HG03342 (cell line): Measurements from ENCODE around the gene RABL3.
"Not testable (repeated sequence)": the region's sequence is repeated elsewhere in the genome, so short reads cannot be mapped to it uniquely, and the experiment has no call there.

Experiments
- ATAC-seq: cut with Tn5 transposase; IDR thresholded peaks from one replicate; pipeline ENCODE4 v1.9.1; 2021; ENCODE audit warnings: mild to moderate bottlenecking, moderate library complexity; ENCODE audit not compliant: unreplicated experiment

RABL3 gene

DNA sequence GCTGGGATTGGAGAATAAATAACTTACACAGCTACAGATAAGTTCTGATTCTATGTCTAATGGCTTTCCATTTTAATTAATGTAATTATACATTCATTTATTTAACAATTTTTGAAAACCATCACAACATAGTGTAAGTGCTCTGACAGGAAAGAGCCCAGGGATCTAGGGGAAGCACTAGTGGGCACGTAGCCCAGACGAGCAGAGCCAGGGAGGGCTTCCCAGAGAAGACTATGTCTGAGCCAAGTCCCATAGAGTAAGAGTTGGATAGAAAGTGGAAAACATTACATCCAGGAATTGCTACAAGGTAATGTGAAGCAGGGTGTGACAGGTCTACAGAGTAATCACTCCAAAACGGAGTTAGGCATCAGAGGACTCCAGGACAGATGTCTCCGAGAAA, 57.4 kb downstream of the RABL3 start:
- no peak for ATAC-seq

DNA sequence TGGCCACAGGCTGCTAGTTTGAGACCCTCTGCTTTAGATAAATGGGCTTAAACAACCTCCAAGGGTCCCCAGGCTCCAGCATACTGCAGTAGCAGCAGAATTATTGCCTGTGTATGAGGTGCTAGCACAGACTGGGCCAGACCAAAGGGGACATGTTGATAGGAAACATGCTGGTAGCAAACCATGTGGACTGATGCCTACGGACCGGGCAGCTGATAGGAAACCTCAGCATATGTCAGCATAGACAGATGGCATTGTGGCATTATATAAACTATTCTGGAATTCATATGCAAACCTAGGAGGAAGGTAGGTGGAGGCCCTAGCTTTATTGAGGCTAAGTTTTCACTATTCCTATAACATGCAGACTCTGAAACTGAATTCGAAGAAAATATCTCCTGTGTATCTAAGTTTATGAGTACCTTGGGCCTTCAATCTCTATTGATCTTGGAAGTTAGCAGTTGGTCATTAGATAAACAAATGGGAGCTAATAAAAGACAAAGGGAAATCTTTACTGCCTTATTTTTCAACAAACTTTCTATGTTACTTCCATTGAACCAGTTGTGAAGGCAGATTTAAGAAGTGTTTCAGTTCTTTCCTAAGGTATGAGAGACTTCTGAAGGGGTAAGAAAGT, 58.5 kb downstream of the RABL3 start:
- ATAC-seq = no peak

DNA sequence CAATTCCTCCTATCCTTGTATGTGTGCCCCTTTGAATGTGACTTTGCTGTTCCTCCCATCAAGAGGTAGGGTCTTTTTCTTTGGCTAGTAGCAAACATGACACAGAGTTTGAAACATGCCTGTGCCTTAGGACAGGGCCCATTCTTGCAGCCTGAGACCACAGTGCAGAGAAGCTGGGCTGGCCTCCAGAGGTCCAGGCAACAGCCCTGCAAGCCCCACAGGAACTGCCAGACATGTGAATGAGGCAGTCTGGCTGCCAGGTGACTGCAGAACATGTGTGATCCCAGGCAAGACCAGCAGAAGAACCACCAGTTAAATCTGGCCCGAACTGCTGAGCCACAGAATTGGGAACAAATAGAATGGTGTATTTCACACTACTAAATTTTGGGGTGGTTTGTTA, 59.1 kb downstream of the RABL3 start:
- no peak for ATAC-seq

DNA sequence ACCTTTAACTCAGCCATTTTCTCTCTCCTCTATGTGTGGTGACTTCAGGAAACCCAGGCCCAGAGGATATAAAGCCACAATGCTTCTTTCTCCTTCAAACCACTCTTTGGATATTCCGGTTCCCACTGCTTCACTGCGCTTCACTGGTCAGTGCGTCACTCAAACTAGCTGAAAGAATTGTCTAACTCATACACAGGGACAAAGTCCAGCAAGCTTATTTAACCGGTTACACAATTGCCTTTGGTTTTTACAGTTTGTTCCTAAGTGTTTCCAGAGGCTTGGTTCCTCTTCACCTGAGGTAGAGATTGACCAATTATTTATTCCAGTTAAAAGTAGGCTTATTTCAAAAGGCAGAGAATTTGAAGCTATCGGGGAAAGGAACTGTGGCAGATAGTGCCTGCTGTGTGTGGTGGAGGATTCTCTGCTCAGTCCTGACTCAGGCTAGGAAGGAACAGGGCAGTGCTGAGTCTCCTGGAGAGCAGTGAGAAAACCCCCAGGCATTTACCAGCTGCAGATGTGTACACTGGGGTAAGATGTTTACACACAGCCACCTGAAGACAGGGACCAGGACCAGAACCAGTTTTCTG, 60.1 kb downstream of the RABL3 start, which contains the start of gene HGD:
TSS of gene HGD (minus strand) at position 145 of the 587 bp plus-strand sequence. CDS start at position 17, 128 bp downstream.
- ATAC-seq = no peak

DNA sequence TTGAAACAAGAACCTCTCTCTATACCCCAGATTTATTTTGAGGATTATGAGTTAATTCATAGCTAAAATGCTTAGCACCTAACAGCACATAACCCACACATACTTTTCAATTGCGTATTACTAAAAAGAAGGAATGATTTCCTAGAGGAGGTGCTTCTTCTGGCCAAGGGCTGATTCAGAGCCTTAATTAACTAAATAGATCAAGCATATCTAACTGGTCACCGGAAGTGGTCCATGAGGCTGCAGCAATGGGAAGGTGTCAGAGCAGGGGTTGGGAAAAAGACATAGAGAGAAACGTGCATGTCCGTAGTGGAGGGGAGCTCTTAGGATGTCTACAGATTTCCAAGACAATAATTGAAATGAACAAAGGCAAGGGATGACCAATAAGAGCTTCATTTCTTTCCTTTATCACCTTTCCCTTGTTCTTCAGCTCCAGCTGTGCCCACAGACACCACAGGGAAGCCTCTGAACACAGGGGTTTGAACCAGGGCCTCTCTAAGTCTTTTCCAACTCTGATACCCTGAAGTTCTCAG, 60.7 kb downstream of the RABL3 start:
- no peak for ATAC-seq

DNA sequence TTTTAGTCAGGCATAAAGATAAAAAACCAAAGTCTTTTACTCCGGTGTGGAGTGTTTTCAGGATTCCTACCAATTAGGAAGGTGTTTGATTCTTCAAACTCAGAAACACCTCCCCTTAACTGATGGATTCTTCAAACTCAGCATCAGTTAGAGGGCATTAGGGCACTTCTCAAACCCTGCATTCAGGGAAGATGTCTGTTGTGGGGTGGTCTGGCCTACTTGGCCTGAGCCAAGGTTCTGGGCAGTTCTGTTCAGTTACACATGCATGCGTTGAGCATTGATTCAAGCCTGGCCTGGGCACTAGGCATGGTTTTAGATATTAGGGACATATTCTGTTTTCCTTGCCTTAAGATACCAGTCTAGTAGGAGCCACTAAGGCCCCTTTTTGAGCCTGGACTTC, 61.3 kb downstream of the RABL3 start:
- ATAC-seq = no peak

DNA sequence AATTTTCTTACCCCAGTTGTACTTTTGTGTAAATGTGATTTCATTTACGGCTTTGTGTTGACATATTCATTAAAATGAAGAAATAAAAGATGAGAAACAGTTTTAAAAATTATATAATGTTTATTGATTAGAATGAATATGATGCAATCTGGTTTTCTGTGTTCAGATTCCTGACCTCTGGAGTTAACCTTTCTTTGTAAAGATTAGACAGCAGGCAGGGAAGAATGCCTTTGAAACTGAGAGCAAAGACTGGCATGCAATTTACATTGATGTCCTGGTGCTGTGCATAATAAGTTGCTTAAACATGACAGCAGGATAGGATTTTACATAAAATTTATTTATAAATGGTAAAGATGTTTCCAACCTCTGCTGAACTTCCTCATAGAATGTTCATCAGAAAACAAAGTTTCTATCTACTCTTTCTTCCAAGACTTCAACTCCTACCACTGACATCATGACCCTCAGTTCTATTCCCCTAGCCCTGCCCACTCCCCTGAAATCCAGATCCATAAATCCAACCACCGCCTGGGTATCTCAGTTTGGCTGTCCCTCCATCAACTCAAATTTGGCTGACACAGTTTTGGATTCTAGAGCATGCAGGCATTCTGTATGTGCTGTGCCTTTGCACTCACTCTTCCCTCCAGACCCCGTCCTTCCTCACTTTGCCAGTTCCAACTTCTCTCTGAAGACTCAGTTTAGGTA, 62.0 kb downstream of the RABL3 start:
- no peak for ATAC-seq

DNA sequence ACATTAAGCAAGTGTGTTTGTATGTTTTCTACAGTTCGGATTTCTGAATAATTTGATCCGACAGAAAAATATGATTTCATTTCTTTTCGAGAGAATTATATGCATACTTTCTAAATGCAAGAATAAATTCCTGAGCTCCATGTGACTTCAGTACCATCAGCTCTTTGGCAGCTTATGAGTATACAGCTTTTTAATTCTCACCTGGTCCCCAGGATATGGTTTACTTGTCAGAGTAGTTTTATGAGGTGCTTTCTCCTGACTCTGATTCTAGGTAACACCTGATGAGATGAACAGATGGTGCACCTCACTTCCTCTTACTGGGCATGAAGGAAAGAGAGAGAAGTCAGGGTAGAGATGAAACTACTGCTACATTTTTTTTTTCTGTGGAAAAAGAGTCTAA, 63.3 kb downstream of the RABL3 start:
- peak; percentile 55 for ATAC-seq

DNA sequence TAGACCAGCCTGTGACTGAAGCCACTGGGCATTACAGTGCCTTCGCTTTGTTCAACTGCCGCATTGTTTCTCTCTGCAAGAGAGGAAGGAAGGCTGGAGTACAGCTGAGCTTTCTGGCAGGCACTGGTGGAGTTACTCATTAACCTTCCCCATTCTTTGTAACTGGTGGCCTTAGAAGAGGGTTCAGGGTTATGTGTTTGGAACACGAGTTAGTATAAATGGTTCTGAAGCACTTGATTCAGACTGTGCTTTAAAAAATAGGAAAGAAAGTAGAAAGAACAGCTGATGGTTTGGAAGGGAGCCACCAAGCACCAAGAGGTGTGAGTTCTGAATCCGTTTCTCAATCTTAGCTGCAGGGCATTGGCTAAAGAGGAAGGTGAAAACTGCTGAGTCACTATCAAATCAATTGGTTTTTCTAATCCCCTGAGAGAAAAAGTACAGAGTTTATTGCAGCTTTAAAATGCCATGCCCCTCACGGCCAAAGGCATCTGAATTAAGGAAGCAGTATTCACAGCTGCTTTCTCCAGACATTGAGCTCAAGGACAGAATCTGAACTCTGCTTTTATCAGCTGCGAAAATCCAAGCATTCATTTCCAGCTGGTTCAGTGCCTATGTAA, 63.9 kb downstream of the RABL3 start:
- peak; percentile 85 for ATAC-seq

DNA sequence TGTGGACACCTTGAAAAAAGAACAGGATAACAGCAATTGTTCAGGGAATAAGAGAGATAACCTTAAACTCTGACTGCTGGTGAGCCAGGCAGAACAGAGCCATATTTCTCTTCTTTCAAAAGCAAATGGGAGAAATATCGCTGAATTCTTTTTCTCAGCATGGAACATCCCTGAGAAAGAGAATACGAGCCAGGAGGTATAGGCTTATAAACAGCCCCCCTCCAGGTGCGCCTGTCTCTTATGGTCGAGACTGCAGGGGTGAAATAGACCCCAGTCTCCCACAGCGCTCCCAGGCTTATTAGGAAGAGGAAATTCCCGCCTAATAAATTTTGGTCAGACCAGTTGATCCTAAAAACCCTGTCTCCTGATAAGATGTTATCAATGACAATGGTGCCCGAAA, 65.1 kb downstream of the RABL3 start:
- not testable (repeated sequence) for ATAC-seq

DNA sequence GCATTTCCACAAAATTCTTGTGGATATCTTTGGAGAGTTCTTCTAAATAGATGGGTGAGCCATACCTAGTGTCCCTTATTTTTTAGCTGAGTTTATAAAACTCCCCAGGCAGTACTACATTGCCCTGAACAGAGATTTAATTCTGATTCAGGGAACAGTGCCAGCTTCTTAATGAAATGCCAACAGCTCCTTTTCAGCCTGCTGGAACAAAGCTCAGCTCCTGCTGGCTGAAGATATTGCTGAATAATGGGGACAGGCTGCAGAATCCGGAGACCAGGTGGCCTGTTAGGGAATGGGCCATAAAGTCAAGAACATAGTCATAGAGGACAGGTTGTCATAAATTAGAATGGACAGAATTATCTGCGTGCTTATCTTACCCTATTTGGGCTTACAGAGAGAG, 69.2 kb downstream of the RABL3 start:
- no peak for ATAC-seq

DNA sequence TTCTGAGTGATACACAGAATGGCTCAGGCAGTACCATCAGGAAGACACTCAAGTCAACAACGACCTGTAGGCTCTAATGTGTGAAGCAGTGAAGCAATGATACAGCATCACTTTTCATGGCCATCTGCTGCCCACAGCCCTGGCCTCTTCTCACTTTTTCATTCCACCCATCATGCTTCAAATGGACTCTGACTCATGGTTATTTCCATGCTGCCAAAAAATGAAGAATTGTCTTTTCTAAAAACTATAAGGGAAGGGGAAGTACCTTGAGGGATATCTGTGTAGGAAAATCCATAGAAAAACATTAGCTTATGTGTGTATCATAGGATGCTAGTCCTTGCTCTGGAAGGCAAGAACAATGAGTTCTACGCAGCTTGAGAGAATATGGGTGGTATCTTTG, 71.7 kb downstream of the RABL3 start:
- ATAC-seq = no peak

DNA sequence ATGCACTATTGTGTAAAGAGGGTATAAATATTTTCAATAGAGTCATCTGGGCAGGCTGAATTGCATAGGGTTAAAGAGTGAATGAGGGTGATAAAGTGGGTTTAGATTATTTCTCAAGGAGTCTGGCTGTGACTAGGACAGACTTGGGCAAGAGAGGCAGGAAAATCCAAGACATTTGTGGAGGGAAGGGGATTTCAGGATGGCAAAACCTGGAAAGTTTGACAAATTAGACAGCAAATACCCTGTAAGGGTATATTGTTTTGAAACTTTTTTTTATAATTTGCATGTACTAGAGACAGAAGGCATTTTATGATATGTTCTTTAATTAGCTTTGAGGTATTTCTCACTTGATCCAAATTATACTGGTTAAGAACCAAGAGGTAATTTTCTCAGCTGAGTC, 77.4 kb downstream of the RABL3 start:
- no peak for ATAC-seq

DNA sequence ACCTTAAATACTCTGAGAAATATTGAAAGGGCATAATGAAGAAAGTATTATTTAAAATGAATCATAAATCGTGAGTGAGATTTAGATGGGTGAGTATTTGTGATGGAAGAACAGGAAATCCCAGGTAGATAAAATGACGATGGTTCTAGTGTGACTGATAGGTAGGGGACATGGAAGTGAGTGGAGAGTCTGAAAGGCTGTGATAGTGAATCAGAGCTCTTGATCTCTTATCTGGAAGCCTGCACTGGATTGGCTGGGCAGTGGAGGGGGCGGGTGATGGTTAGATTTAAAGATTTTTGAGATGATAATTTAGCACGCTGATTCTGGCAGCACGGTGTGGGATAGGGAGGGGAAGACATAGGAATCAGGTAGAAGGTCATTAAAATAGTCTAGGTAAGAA, 80.4 kb downstream of the RABL3 start:
- no peak for ATAC-seq

DNA sequence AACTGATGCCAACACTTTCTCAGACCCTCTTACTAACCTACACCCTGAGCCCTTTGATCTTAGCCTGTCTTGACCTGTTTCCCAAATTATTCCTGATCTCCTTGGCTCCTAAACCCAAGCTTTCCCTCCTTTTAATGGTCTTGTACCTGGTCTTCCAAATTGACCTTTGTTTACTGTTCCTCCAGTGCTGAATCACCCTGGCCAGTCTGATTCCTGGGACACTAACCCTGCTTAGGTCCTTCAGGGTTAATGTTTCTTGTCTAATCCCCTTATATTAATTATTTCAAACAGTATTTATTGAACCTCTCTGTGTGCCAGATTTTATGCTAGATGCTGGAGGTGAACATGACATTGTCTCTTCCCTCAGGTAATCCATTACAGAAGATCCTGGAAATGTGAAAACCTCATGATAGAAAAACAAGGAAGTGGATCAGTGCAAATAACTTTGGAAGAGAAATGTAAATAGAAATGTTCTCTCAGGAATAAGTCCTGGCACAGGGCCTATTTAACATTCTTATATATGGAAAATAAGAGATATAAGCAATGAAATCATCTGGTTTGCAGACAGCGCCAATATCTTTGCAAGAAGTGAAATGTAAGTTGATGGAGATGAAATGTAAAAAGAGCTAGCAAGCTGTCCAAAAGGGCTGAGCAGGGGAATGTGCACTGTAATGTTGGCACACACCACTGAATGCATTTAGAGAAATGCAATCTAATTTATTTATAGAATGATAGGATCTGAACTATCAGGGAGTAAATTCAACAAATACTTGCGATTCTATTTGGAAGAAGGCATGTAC, 81.0 kb downstream of the RABL3 start:
- ATAC-seq = no peak

DNA sequence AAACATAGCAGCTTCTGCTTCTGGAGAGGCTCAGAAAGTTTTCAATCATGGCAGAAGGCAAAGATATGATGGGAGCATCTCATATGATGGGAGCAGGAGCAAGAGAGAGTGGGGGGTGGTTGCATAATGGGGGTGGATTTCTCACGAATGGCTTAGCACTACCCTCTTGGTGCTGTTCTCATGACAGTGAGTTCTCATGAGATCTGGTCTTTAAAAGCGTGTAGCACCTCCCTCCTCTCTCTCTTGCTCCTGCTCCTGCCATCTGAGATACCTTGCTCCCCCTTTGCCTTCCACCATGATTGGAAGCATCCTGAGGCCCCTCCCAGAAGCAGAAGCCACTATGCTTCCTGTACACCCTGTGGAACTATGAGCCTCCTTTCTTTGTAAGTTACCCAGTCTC, 82.5 kb downstream of the RABL3 start:
- ATAC-seq = no peak

DNA sequence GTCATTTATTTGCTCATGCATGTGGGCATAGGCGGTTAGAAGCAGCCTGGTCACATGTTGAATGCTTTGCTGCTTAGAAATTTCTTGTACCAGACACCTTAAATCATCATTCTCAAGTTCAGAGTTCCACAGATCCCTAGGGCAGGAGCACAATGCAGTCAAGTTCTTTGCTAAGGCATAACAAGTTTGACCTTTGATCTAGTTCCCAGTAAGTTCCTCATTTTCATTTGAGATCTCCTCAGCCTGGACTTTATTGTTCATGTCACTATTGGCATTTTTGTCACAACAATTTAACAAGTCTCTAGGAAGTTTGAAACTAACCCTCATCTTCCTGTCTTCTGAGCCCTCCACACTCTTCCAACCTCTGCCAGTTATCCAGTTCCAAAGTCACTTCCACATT, 83.0 kb downstream of the RABL3 start:
- no peak for ATAC-seq

DNA sequence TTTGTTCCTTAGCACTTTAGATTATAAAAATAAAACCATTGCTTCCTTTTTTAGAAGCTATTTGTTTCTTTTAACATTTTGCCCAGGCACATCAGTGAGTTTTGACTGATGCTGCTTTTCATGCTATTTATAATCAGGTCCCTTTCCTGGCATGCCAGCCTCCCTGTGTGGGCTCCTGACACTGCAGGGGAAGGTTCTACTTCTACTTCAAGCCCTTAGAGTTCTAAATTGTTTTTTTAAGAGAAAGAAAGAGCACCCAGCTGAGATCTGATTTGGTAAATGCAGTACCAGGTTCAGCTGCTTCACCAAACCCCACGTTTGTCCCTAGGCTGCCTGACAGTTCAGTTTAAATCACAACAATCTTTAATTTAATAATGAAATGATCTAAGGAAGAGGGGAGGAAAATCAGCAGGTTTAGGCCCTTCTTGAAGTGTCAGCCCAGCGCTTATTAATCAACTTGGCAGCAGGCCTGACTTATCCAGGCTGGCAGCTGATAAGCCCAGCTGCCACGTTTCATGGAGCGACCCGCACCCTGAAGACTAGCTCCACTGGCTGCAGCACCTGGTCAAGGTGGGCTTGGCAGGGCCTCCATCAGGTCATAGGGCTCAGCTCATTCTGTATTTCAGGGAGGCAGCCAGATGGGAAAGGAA, 89.3 kb downstream of the RABL3 start:
- no peak for ATAC-seq

DNA sequence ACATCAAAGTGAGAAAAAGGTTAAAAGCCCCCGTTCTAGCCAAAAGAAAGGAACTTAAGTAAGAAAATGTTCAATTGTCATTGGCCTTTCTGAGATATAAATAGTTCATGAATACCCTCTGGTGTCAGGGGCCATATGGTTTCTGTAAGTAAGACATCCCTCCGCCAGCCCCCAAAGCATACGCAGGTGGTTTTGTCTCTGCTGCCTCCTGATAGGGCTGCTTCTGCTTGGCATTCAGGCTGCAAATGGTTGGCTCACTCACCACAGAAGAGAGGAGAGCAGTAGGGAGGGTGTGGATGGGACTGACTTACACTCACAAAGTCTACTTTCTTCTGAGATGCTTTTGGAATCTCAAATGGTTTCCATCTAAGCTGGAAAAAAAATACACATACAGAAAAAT, 90.0 kb downstream of the RABL3 start:
- ATAC-seq = no peak

DNA sequence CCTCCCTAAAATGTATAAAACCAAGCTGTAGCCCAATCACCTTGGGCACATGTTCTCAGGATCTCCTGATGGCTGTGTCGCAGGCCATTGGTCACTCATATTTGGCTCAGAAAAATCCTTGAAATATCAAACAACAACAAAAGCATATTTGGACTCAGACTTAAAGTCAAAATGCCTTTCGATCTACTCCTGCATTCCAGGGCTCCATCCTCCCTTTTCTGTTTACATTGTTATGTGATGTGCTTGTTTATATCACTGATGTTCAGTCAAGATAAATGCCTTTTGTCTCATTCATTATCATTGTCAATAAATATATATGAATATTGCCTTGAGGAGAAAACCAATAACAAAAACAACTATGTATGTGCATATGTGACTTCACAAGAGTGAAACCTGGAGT, 92.0 kb downstream of the RABL3 start:
- ATAC-seq = no peak
